Islet of Langerhans (tissue), 1 donor: Measurements from ENCODE around the gene TXN.

ENCODE experiments used
- FAIRE-seq: peaks from one replicate; lab custom pipeline; 2011; peaks lifted over from hg19 to GRCh38; lab: Jason Lieb, UNC

Gene TXN

DNA sequence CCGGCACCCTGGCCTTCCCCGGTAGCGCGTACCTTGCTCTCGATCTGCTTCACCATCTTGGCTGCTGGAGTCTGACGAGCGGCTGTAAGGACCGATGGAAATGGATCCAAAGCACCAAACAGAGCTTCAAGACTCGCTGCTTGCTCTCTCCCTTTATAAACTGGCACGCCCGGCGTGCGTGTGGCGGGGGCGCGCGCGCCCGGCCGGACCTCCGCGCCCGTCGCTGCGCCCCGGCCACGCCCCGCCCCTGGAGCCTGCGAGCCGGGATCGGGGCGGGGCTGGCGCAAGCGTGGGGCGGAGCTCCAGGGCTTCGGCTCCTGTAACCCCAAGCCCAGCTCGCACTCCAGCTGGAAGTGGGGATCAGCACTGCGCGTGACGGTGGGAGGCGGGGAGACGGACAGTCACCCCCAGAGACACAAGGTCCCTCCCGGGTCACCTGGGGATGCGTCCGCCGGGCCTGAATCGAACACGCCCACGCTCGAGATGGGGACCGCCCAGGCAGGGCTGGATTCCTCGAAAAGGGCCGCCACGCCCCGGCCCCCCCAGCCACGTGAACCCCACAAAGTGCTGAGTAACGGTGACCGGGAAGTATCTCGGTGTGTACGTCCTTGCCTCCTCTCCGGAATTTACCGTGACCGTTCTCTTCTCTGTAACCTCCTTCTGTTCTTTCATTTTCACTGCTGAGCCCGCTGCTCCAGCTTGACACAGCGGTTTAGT, at the start of gene TXN:
Gene TXN (minus strand): TSS at position 128 of the 717 bp plus-strand sequence. CDS start 72 bp downstream, at position 56.
- no peak for FAIRE-seq

DNA sequence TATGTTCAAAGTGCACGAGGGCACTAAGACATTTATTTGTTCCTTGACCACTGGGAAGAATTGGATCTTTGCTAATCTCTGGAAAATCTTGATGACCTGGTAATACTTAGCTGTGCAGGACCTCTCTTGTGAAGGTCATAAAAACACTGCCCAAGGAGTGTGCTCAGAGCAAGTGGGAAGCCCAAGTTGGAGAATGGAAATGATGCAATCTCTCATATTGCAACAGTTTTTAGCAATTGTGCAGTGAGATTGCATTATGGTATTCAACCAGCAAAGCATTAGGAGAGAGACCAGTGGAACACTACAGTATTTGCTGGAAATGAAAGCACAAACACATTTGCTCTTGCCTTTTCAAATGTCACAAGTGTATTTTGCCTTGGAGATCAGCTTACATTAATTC, 46.8 kb upstream of the TXN start:
- no peak for FAIRE-seq

DNA sequence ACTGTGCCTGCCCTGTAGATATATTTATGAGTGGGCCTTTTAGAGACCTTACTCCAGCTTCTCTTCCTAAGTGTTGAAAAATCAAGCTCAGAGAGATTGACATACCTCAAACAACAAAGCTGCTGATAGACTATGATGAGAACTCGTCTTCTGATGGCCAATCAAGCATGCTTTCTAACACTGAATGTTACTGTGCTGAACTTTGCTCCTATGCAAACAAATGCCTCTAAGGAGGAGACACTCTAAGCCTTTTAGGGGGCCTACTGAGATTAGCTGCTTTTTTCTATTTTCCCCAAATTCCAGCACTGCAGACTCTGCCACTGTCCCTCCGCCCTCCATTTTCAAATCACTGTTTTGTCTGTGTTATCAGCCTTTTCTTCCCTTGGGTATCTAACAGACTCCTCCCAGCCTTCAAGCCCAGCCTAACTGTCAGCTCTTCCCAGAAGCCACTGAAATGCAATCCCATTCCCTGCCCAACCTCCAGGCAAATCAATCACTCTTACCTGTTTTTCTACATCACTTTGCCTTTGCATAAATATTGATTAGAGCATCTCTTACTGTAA, 41.8 kb upstream of the TXN start:
- no peak for FAIRE-seq

DNA sequence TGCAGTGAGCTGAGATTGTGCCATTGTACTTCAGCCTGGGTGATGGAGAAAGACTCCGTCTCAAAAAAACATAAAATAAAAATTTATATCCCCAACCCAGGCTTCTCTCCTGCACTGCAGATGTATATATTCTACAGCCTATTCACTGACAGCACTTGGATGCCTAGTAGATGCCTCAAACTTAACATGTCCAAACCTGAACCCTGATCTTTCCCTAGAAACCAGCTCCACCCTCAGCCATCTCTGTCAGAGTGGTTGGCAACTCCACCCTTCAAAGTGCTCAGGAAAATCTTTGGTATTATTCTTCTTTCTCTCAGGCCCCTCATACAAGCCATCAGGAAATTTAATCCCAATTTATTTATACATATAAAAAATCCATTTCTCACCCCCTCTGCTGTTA, 36.9 kb upstream of the TXN start:
- FAIRE-seq, result no peak

DNA sequence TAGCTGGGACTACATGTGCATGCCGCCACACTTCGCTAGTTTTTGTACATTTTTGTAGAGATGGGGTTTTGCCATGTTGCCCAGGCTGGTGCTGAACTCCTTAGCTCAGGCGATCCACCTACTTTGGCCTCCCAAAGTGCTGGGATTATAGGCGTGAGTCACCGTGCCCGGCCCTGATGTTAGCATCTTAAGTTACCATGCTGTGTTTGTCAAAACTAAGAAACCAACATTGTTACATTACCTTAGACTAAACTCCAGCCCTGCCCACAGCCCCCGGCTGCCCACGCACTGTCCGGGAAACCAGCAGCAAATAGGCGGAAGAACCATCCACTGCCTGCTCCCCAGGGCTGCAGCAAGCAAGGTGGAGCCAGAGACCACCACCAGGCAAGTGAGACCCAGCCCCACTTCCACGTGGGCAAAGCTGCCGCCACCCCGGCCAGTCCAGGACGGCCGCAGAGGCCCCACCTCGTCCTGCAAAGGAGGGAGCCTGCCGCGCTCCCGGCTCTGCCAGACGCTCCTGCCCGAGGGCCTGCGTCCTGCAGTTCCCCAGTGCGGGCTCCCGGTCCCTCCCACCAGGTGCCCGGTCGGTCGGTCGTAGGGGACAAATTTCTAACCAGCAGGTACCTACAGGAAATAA, 35.7 kb upstream of the TXN start:
- no peak for FAIRE-seq

DNA sequence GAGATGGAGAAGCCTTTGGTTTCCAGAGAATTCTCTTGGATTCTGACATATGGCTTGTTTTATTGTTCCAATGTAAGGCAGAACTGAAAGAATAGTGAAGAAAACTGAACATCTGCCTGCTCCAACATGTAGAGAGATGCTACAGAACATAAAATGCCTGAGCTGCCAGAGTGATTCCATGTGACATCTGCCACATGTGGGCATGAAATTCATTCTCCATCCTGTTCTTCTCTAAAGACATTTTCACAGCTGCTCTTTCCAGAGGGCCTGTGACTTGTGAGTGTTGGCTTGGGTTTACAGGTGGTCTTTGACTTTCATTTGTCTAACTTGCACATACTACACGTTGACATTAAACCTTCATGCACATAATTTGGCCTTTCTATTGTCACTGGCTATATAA, 33.7 kb upstream of the TXN start:
- FAIRE-seq, result no peak

DNA sequence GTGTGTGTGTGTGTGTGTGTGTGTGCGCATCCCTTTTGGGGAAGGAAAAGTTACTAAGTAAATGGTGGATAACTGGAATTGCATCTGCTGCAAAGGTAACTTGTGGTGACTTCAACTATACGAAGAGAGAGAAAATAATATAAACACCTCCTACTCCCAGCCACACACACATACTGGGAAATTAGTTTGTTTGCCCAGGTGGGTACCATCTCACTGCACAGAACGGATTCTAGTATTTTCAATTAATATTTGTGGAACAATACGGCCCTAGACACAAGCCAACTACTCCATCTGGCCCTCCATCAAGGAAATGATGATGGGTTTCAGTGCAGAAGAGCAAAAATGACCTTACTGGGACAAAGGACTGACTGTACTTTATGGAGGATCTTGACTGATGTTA, 32.2 kb upstream of the TXN start:
- FAIRE-seq, result no peak

DNA sequence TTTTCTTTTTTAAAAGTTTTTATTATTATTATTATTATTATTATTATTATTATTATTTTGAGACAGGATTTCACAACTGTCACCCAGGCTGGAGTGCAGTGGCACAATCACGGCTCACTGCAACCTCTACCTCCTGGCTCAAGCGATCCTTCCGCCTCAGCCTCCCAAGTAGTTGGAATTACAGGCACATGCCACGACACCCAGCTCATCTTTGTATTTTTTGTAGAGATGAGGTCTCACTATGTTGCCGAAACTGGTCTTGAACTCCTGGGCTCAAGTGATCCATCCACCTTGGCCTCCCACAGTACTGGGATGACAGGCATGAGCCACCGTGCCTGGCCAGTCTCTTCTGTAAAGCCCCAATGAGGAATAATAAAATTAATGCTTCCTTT, 31.0 kb upstream of the TXN start:
- FAIRE-seq, result no peak

- FAIRE-seq, result no peak
These were observed 28.0 kb upstream of the TXN start for GRCh38 chr9:110284211-110284844.

- no peak for FAIRE-seq
These were observed 27.4 kb upstream of the TXN start for GRCh38 chr9:110283751-110284150.

GRCh38 chr9:110282739-110283081, 26.4 kb upstream of the TXN start:
- no peak for FAIRE-seq

DNA sequence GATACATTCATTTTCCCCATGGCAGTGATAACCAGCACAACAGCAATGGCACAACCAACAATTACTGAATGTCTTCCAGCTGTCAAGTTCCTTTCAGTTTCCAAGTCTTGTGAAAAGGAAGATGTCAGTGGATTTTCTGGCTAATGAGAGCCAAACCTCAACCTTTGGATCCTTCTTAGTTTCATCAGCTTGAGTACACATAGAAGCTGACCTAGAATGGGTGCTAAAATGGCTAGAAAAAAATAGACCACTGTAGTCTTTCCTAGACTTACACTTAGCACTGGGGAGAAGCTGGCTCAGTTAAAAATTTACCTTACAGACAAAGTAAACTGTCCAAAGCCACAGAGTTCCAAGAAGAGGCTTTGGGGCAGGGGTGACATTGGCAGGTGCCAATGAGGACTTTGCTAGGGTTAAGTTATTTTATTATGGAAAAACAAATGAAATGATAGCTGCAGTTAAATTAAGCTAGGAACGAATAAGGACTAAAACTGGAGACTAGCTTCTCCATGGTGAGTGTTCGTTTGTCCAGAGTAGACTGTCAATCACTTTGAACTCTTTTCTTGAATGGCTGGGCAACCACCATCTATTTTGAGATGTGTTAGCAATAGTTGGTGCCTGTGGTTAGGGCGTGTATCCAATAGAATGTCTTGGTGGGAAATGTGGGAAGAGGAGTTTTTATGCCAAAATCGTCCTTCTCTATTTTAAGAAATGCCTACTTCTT, 25.9 kb upstream of the TXN start:
- FAIRE-seq, result no peak

GRCh38 chr9:110278080-110278707, 21.9 kb upstream of the TXN start:
- FAIRE-seq, result no peak

DNA sequence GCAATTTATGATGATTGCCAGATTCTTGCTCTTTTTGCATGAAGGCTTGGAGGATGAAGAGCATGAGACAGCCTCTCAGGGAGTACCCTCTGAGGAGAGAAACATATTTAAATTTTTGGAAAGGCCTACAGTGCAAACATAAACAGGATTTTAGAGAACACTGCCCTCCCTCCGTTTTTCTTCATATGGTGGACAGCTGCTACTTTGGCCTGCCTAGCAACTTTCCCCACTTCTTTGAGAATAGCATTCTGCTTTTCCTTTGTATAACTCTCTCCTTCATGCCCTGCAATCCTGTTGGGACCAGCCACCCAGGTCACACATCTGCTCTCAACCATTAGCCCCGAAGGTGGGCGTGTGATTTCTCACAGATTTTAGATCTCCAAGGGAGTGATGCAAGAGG, 20.5 kb upstream of the TXN start:
- no peak for FAIRE-seq

GRCh38 chr9:110270211-110270995, 14.1 kb upstream of the TXN start:
- FAIRE-seq, result no peak

DNA sequence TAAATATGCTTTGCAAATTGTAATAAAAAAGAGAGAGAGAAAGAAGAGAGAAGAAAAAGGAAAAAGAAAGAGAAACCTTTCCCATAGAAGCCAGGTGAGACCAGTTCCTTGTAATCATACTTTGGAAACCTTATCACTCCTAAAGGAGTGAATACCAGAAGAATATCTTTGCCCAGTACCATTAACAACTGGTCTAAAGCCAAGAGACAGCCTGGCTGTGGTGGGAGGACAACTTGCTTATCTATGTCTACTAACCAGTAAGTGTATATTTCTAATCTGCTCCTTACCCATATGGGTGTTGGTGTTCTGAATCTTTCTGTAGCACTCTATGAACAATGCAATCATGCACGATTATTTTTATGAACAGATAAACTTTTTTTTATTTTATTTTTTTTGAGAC, 10.5 kb upstream of the TXN start:
- FAIRE-seq, result no peak

GRCh38 chr9:110261632-110262031, 5.3 kb upstream of the TXN start:
- no peak for FAIRE-seq

- FAIRE-seq, result no peak
These were observed 4.6 kb upstream of the TXN start for GRCh38 chr9:110260911-110261310.

DNA sequence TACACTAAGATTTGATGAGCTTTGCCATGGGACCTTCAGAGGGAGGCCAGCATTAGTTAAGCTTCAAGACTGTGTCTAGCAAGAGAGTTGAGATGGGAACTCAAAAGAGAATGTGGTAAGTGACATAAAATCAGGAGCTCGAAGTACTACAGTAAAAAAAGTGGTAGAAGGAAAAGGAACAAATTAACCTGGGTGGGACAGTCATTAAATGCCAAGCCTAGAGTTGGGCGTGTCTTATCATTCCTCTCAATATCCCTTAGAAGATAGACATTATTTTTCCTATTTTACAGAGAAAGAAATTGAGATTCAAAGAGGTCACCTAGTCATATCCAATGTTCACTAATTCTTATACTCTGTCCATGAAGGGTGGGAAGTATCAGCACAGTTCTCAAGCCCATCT, 3.3 kb upstream of the TXN start:
- FAIRE-seq, result no peak

DNA sequence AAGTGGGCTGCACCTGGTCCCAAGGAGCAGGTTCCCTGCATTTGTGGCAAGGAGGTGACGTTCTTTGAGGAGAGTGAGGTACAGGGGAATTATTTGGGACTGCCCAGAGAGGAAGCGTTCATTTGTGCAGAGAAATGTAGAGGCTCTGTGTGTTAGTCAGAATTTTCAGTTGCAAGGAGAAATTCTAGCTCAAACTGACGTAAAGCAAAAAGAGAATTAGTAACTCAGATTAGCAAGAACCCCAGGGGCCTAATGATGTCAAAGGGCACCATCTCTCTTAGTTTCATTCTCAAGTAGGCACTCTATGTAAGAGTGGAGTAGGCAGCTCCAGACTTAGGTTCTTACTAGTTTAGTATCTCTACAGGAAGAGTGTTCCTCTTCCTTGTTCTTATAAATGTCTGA, 2.4 kb upstream of the TXN start:
- FAIRE-seq, result no peak

DNA sequence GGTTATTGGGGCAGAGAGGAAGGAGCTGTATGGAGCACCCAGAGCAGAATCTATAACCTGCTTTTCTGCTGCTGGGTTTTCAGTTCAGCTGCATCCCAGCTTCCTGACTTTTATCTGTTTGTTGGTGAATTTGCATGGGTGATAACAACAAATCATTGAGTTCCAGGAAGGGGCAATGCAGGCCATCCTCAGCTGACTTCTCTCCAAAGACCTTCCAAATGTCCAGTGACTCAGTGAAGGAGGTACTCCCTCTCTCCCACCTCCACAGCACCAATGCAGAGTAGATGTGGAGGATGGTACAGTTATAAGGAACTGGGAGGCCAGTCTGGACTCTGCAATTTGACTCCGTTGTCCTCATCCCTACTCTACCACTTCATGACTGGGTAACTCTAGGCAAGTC, 1.6 kb upstream of the TXN start:
- FAIRE-seq, result no peak
